HG03521 (cell line): Measurements from ENCODE around the gene ADGRV1.

Experiments used
- ATAC-seq: cut with Tn5 transposase; IDR thresholded peaks from one replicate; pipeline ENCODE4 v1.9.1; 2021; ENCODE audit warnings: mild to moderate bottlenecking, moderate library complexity; ENCODE audit not compliant: unreplicated experiment

Gene ADGRV1

GRCh38 chr5:91092859-91093783 is 534.5 kb downstream of the ADGRV1 start:
- ATAC-seq = no peak

GRCh38 chr5:91095313-91095712 is 536.7 kb downstream of the ADGRV1 start:
- no peak for ATAC-seq

DNA sequence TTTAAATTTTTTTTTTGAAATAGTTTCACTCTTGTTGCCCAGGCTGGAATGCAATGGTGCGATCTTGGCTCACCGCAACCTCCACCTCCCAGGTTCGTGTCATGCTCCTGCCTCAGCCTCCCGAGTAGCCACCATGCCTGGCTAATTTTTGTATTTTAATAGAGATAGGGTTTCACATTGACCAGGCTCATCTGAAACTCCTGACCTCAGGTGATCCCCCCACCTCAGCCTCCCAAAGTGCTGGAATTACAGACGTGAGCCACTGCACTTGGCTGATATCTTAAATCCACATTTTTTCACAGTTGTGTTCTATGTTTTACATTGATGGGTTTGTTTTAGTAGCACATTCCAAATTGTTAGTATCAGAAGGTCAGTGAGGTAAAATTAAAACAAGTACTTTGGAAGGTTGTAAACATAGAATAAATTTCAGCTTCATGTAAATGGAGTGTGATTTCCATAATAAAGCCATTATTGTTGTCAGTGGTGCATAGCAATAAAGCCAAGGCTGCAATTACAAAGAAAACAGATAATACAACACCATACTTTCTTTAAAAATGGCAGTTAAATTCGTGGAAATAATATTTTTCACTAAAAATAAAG is 537.3 kb downstream of the ADGRV1 start:
- no peak for ATAC-seq

DNA sequence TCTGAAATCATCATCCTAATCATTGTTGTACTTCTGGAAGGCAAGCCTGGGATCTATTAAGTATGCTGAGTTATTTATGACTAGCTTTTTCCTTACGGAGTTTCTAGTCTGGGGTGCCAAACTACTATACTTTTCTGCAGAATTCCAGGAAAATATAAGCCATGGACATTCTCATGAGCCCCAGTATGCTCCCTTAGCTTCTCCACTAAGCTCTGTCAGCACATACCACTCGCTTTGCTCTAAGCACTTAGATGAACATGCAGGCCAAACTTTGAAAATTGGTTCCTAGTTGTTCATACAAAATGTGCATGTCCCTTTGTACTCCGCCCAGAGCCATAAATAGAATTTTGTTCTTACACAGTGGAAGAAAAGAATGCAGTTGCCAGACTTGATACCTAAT is 539.9 kb downstream of the ADGRV1 start:
- ATAC-seq = no peak

- ATAC-seq = peak; percentile 98
Observed at GRCh38 chr5:91101600-91102379, 543.2 kb downstream of the ADGRV1 start.

DNA sequence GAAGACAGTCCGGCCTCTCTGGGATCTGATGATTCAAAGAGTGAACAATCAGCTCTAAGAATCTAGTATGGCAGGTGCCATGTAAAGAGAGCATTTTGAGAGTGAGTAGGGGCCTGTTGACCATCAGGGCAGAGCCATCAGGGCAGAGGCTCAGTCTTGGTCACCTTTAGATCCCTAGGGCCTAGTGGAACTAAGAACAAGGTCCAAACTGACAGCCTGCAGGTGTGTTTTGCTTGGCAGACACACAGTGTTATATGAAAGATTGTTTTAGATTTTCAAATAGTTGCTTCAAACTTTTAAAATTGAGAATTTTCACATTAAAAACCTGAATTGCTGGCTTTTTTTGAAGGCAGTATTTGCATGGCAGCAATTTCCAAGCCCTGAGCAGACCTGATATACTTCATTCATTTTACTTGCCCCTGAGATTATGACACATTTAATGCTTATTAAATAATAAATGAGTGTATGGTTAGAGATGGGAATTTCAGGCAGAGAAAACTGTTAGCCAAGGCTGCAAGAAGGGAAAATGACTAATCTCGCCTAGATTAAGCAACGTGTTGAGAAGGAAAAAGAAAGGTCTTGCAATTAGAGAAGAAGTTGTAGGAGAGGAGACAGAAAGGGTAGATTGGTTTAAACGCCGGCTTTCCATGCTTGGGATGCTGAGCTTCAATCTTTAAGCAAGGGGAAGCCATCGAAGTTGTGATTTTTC is 544.9 kb downstream of the ADGRV1 start:
- ATAC-seq = no peak

DNA sequence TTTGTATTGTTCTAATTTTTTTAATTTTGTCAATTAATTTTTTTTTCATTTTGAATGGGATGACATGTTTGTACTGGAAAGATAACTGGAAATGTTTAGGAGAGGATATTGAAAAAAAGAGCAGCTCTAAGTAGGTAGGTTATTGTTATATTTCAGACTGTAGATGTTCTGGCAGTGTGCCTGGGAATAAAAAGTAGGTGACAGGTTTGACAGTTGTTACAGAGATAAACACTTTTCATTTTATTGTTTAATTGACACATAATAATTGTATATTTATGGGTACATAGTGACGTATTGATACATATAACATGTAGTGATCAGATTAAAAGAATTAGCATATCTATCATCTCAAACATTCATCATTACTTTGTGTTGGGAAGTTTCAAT is 545.5 kb downstream of the ADGRV1 start:
- ATAC-seq = no peak

DNA sequence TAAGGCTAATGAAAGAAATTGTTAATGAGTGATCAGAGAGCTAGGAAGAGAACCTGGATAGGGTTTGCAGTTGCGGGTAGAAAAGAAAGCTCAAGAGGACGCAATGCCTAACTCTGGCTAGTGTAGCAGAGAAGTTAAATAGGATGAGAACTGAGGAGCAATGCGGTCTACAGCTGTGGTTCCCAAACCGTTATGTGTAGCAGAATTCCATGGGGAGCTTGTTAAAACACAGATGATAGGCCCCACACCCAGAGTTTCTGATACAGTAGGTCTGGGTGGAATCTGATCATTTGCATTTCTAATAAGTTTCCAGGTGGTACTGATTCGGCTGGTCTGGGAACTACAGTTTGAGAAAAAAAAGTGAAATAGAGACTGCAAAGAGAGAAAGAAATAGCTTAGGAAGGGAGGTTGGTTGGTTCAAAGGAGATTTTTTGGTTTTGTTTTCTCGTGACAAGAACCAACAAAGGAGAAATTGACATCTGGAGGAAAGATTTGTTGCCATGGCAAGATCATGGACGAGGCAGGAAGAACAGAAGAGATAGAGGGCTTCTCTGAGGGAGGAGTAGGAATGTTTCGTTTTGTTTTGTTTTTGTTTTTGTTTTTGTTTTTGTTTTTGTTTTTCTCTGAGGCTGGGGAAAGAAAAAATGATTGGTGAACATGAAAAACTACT is 548.4 kb downstream of the ADGRV1 start:
- no peak for ATAC-seq

DNA sequence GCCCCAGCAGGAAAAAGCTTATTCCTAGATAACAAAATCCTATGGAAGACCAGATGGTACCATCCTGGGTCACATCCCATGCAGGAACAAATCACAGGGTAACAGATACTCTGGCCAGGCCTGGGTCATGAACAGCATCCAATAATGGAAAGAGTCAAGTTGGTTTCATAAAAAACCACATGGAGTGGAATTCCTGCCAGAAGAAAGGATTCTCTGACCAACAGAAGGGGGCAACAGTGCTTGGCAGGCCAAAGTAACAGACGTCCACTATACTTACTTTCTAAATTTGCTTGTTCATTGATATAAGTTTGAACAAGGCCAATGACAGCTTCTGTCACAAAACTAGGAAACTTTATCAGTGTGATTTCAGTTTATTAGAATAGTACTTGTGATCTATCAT is 551.0 kb downstream of the ADGRV1 start:
- no peak for ATAC-seq

DNA sequence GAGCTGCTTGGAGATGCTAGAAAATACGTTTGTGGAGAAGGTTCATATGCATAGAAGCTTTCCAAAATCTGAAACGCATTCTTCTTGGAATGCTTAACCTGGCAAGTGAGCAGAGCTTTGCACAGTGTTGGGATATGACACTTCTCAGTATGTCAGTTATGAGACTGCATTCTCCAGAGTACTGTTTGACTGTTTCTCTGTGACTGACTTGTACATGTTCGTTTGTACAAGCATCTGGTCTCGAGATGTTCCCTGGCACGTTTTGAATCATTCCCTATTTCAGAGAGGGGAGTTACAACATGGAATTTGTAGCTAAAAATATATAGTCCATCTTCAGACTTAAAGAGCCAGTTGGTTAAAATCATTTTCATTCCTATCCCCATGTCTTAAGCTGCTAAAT is 552.1 kb downstream of the ADGRV1 start:
- ATAC-seq = no peak

- ATAC-seq = no peak
Observed at GRCh38 chr5:91111473-91112238, 553.1 kb downstream of the ADGRV1 start.

DNA sequence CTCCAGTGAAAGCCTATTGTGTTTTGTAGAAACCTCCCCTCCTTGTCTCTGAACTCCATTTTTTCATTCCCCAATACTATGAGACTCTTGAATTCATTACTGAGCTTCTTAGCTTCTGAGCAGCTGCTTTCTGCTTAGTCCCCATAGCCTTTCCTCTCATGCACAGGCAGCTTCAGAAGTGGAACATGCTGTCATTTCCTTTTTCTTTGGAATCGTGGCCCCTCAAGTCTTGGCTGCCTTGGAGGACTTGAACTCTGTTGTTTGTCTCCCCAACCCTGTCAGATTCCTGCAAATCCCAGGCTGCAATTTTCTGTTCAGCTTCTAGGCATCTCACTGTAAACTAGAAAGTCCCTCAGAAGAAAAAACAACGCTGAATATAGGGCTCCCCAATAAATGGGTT is 556.1 kb downstream of the ADGRV1 start:
- ATAC-seq = no peak

GRCh38 chr5:91118354-91118753 is 559.8 kb downstream of the ADGRV1 start:
- no peak for ATAC-seq

GRCh38 chr5:91118796-91119195 is 560.2 kb downstream of the ADGRV1 start:
- ATAC-seq = no peak

DNA sequence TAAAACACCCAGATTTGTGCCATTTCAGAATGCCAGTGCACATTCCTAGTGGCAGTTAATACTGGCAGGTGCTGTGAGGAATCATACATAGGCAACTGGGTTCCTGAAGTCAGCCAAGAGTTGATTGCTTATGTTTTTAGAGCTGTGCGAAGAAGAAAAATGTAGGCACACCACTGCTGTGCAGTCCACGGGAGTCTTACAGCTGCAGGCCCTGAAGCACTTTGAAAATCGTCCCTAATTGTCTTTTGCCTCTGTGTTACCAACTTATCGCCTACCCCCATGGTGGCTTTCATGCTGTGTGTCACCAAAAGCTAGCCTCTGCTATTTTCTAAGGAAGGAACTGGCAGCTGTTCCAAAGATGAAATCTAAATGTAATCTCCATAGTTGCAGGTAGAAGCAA is 560.6 kb downstream of the ADGRV1 start:
- ATAC-seq = no peak

- no peak for ATAC-seq
Observed at GRCh38 chr5:91119981-91120850, 561.6 kb downstream of the ADGRV1 start.

DNA sequence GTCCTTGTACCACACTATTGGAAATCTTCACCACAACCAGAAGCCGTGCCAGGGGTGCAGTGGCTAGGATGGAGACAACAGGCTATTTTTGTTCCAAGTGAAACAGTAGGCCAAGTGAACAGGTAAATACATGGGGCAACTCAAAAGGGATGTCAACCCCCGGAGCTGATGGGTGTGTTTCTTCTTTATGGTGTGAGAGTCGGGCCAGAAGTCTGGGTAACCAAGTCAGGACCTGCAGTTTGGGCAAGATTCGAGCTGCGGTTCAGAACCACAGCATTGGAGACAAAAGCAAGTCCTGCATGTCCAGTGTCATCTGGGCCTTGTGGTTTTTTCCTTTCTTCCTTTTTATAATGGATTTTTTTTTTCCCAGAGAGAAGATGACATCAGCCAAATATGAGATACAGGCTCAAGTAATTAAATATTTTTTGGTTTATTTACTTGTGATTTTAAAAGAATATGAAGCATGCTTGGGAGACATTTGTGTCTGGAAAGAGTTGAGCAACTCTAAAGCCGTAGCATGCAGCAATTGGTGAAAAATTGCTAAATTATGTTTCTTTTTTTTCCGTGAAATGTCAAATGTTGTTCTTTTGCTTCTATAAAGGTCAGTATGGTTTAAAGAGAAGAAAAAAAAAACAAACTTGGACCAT is 562.9 kb downstream of the ADGRV1 start:
- no peak for ATAC-seq

DNA sequence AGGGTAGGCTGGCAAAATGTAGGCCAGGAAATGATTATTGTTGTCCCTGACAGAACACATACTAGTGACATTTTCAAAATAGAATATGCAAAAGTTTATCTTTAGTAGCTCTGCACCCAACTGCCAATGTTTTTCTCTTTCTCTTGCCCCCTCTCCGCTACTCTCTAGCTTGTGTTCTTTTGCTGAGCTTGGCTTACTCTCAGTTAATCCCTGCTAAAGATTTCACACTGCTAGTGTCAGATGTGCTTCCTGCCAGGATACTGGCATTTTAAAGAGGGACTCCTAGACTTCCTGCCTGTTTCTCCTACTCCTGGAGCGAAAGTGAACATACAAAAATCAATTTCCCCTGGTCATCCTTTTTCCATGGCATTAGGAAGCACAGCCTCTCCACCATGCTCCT is 564.1 kb downstream of the ADGRV1 start:
- no peak for ATAC-seq
